IPS DF 4.7 (cell line): Measurements from ENCODE around the gene SSBP4.
A peak's percentile ranks its signal among the peaks of the same experiment; 100 is the strongest.

Experiments used
- DNase-seq: peaks from one replicate; pipeline ENCODE4 v3.0.0-alpha.2; 2013; ENCODE audit warnings: low spot score; ENCODE audit errors: extremely low read depth

SSBP4 gene

DNA sequence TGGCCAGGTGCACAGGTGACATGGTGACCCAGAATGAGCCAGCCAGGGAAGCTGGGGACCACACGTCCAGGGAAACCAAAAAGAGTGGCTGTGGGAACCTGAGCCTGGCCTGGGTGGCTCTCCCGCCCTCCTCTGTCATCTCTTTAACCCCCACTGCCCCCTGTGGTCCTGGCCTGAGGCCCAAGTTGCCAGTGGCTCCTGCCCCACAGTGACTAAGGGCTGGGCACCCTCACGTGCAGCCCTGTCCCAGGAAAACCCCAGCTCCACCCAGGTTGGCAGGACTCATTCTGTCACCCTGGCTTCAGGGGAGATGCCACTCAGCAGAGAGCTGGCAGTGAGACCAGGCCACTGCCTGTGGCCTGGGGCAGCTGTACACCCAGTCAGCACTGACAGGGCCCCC, 49.3 kb downstream of the SSBP4 start:
- DNase-seq, result no peak

- peak; percentile 41 for DNase-seq
Measured at GRCh38 chr19:18469069-18469846, 50.1 kb downstream of the SSBP4 start.

DNA sequence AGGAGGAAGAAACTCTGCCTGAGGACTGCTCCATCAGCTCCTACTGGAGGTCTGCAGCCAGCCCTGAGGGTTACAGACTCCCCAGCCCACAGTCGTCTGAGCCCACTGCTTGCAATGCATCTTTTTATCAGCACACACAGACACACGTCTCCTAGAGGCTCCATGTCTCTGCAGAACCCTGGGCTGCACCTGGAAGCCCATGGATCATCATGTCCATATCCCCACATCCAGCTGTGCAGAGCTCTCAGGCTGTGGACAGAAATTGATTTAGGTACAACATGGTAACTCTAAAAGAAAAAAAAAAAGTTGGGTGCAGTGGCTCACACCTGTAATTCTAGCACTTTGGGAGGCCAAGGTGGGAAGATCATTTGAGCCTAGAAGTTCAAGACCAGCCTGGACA, 51.6 kb downstream of the SSBP4 start:
- DNase-seq, result no peak

GRCh38 chr19:18473003-18473705, 54.0 kb downstream of the SSBP4 start:
- DNase-seq, result no peak

DNA sequence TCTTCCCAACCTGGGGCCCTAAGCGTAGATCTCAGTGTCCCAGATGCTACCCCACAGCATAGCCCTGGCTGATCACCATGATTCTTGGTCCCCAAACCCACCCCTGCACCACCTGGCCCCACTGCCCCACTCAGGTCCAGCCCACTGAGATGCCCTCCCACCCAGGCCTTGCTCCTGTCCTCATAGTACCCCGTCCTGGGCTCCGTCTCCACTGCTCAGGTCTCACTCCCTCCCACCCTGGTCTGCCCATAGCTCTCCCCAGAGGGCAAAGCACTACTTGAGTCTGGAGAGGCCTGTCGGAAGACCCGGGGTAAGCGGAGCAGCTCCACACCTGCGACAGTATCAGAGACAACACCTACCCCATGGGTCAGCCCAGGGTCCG, 54.5 kb downstream of the SSBP4 start:
- no peak for DNase-seq

GRCh38 chr19:18474366-18474887, 55.2 kb downstream of the SSBP4 start:
- DNase-seq, result no peak

- DNase-seq, result no peak
Measured at GRCh38 chr19:18475004-18475453, 55.8 kb downstream of the SSBP4 start.

DNA sequence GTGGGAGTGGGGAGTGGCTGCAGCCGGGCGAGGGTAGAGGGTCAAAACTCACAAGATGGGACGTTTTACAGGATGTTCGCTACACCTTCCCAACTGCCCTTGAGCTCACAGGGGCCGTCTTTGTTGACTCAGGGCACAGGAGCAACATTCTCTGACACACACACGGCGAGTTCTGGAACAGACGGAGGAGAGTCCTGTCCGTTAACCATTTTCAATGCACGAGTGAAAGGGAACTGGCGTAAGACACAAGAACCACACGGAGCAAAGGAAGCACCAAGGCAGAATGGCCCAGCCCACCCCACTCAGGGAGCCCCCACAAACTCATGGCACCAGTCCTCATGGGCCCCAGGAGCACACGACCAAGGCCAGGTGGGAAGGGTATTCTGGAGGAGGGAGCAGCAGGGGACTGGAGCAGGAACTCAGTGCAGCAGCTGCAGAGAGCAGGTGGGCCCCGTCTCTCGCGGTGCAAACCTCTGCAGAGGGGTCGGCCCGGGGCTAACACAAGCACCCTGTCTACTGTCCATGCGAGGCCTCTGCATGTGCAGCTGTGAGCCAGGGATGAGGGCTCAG, 56.6 kb downstream of the SSBP4 start:
- DNase-seq, result no peak

DNA sequence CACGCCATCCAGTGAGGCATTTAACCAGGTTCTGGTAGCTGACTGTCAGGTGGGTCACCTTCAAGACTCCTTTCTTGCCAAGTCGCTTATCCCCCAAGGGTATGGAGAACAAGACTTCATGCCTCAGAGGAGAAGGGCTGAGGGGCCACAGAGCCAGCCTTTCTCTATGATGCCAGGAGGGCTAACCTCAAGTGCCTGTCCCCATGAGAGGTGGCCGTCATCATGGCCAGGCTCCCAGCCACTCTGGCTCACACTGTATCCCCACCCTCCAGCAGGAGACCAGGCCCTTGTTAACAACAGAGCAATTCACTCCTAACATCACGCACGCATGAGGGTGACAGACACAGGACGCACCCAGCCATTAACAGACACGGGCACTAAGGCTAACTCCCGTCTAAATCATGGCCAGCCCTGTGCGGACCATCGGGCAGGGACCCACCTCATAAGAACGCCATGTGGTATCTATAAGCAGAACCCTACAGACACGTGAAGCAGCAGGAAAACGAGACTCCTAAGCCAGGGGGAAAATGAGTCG, 57.4 kb downstream of the SSBP4 start:
- DNase-seq, result no peak

GRCh38 chr19:18477042-18477779, 58.0 kb downstream of the SSBP4 start:
- DNase-seq, result no peak

GRCh38 chr19:18477974-18478373, 58.8 kb downstream of the SSBP4 start:
- no peak for DNase-seq

GRCh38 chr19:18478545-18479311, 59.5 kb downstream of the SSBP4 start:
- no peak for DNase-seq

DNA sequence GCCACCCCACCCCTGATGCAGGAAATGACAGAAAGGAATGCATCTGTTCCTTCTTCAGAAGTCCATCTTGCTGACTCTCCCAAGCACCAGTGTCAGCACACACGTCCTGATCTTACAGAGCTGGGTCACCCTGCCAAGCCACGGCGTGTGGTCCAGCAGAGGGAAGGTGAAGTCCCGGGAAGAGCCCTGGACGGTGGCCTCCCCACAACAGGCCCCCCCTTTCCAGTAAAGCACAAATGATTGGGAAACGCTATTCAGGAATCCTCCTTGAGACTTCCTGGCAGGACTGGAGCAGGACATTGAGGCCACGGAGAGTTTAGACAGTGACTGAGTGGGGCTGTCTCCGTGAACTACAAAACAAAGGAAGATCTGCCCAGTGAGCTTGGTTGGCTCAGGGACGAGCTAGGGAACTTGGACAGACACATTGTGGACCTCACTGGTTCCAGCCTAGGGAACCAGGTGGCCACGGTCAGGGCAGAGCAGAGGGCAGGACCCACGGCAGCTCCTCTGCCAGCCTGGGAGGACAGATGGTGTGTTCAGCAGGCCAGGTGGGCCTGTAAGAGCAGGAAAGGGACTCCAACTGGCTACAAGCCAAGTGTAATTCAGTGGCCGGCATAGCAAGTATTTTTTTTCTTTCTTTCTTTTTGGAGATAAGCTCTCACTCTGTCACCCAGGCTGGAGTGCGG, 61.0 kb downstream of the SSBP4 start:
- DNase-seq, result no peak

GRCh38 chr19:18481505-18482222, 62.5 kb downstream of the SSBP4 start:
- DNase-seq, result no peak

GRCh38 chr19:18483119-18483890, 64.1 kb downstream of the SSBP4 start:
- DNase-seq, result no peak
